H1 (cell line): ENCODE measurements around the gene XYLB. TPM values are rescaled to one million over a fixed set of nuclear protein-coding genes. Genes with fewer than 3 reads are reported as not detected.

ENCODE experiments used
- CTCF ChIA-PET: fragments of 300-600 bp; sonication (Branson Sonifier 250); formaldehyde crosslinking; loops from one replicate; lab custom pipeline; 2021; ENCODE audit not compliant: partially characterized antibody; lab: Charles Lee
- POLR2A ChIA-PET: fragments of 300-600 bp; sonication (Branson Sonifier 250); formaldehyde crosslinking; loops from one replicate; lab custom pipeline; 2021; ENCODE audit warnings: inconsistent platforms; ENCODE audit not compliant: partially characterized antibody; lab: Charles Lee
- DNase-seq, 2 experiments: peaks; one replicate each; pipeline versions ENCODE4 v3.0.0 to v3.0.0-alpha.2; 2010 to 2022; ENCODE audit warnings: low spot score in 2 of 2, low read depth in 1 of 2, mixed read lengths in 1 of 2
- FAIRE-seq: peaks from 2 replicates; lab custom pipeline; 2011; peaks lifted over from hg19 to GRCh38; lab: Jason Lieb, UNC
- H2AFZ ChIP-seq: 2 replicates; pipeline ENCODE4 v1.8.1; 2012; ENCODE audit warnings: low read length, inconsistent platforms
- H2AK5ac ChIP-seq: 2 replicates; pipeline ENCODE4 v1.6.1; 2013; ENCODE audit warnings: low read depth, low read length
- H2BK120ac ChIP-seq: replicated peaks from 2 replicates; pipeline ENCODE3; 2013; ENCODE audit warnings: low read depth, low read length, inconsistent platforms
- H2BK12ac ChIP-seq: 2 replicates; pipeline ENCODE4 v1.6.1; 2013; ENCODE audit warnings: low read depth, low read length
- H2BK15ac ChIP-seq: 2 replicates; pipeline ENCODE4 v1.6.1; 2013; ENCODE audit warnings: low read length
- H2BK20ac ChIP-seq: 2 replicates; pipeline ENCODE4 v1.6.1; 2013; ENCODE audit warnings: low read length
- H2BK5ac ChIP-seq: 2 replicates; pipeline ENCODE4 v1.6.1; 2013; ENCODE audit warnings: low read depth, low read length
- H3K14ac ChIP-seq: 2 replicates; pipeline ENCODE4 v1.6.1; 2013; ENCODE audit warnings: inconsistent platforms; ENCODE audit not compliant: insufficient read length
- H3K18ac ChIP-seq: 2 replicates; pipeline ENCODE4 v1.6.1; 2013; ENCODE audit warnings: low read length; ENCODE audit errors: extremely low read depth
- H3K23ac ChIP-seq: 2 replicates; pipeline ENCODE4 v1.6.1; 2013; ENCODE audit warnings: inconsistent platforms; ENCODE audit not compliant: insufficient read length
- H3K23me2 ChIP-seq: 2 replicates; pipeline ENCODE4 v1.6.1; 2013; ENCODE audit warnings: low read depth, low read length
- H3K27ac ChIP-seq: 2 replicates; pipeline ENCODE4 v1.6.1; 2011; ENCODE audit warnings: low read depth, low read length, inconsistent platforms
- H3K27me3 ChIP-seq, 4 experiments: replicated peaks in 1 of 4; 1 replicate in 1 of 4; 2 replicates in 3 of 4; pipeline versions ENCODE4 v1.6.1 to v1.8.1; 2011 to 2013; ENCODE audit warnings: low read length in 3 of 4, mild to moderate bottlenecking in 3 of 4, inconsistent platforms in 2 of 4, mixed read lengths in 2 of 4, moderate library complexity in 1 of 4; ENCODE audit not compliant: control insufficient read depth in 3 of 4, insufficient read depth in 3 of 4; ENCODE audit errors: extremely low read depth in 1 of 4
- H3K36me3 ChIP-seq, 4 experiments: 2 replicates each; pipeline versions ENCODE4 v1.6.1 to v1.8.1; 2011 to 2013; ENCODE audit warnings: mild to moderate bottlenecking in 4 of 4, low read length in 3 of 4, moderate library complexity in 2 of 4, control low read depth in 1 of 4, inconsistent platforms in 1 of 4; ENCODE audit not compliant: insufficient read depth in 4 of 4, control insufficient read depth in 2 of 4
- H3K4ac ChIP-seq: replicated peaks from 2 replicates; pipeline ENCODE3; 2013; ENCODE audit warnings: low read length, low read depth, mixed read lengths, inconsistent platforms; ENCODE audit not compliant: insufficient read length
- H3K4me1 ChIP-seq, 4 experiments: replicated peaks in 1 of 4; 1 replicate in 1 of 4; 2 replicates in 3 of 4; pipeline versions ENCODE4 v1.6.1 to v1.8.1; 2011 to 2013; ENCODE audit warnings: low read length in 3 of 4, inconsistent platforms in 2 of 4, mixed read lengths in 1 of 4; ENCODE audit not compliant: insufficient read depth in 4 of 4, control insufficient read depth in 3 of 4
- H3K4me2 ChIP-seq, 2 experiments: 2 replicates each; pipeline versions ENCODE4 v1.6.1 to v1.8.1; 2011 to 2013; ENCODE audit warnings: low read depth in 2 of 2, low read length in 2 of 2, control low read depth in 1 of 2, inconsistent platforms in 1 of 2, mild to moderate bottlenecking in 1 of 2; ENCODE audit not compliant: insufficient read depth in 1 of 2
- H3K4me3 ChIP-seq, 4 experiments: fragments of 200-600, 300-600 bp in 1 of 4; sonication (generic), shearing (Covaris generic), sonication (Bioruptor Twin) in 1 of 4; 2 replicates each; pipeline versions ENCODE4 v1.5.1 to v1.8.1; 2011 to 2016; ENCODE audit warnings: low read length in 4 of 4, low read depth in 3 of 4, control low read depth in 2 of 4, inconsistent platforms in 2 of 4, mild to moderate bottlenecking in 2 of 4, mixed read lengths in 1 of 4, moderate library complexity in 1 of 4; ENCODE audit not compliant: insufficient read depth in 2 of 4; ENCODE audit errors: extremely low read depth in 1 of 4
- H3K56ac ChIP-seq: replicated peaks from 2 replicates; pipeline ENCODE3; 2013; ENCODE audit warnings: low read depth, mild to moderate bottlenecking, mixed read lengths, low read length, inconsistent platforms; ENCODE audit not compliant: insufficient read length
- H3K79me1 ChIP-seq: 2 replicates; pipeline ENCODE4 v1.6.1; 2013; ENCODE audit warnings: low read depth, low read length, control low read depth
- H3K79me2 ChIP-seq, 2 experiments: 2 replicates each; pipeline versions ENCODE4 v1.6.1 to v1.8.1; 2012 to 2013; ENCODE audit warnings: low read length in 2 of 2, mild to moderate bottlenecking in 2 of 2, inconsistent platforms in 1 of 2; ENCODE audit not compliant: insufficient read depth in 2 of 2, control insufficient read depth in 1 of 2
- H3K9ac ChIP-seq, 4 experiments: replicated peaks in 1 of 4; 1 replicate in 1 of 4; 2 replicates in 3 of 4; pipeline versions ENCODE4 v1.6.1 to v1.8.1; 2011 to 2013; ENCODE audit warnings: low read depth in 3 of 4, low read length in 3 of 4, control low read depth in 2 of 4, mild to moderate bottlenecking in 2 of 4, moderate library complexity in 2 of 4, inconsistent platforms in 1 of 4; ENCODE audit errors: extremely low read depth in 1 of 4
- H3K9me3 ChIP-seq, 2 experiments: 2 replicates each; pipeline versions ENCODE4 v1.6.1 to v1.8.1; 2012 to 2013; ENCODE audit warnings: mild to moderate bottlenecking in 2 of 2, moderate library complexity in 2 of 2, control low read depth in 1 of 2, inconsistent platforms in 1 of 2, low read depth in 1 of 2, low read length in 1 of 2, mixed read lengths in 1 of 2; ENCODE audit not compliant: insufficient read depth in 2 of 2
- H4K20me1 ChIP-seq, 2 experiments: replicated peaks in 1 of 2; 2 replicates each; pipeline versions ENCODE3 to v1.8.1; 2011 to 2013; ENCODE audit warnings: inconsistent platforms in 2 of 2, low read length in 2 of 2, mild to moderate bottlenecking in 1 of 2; ENCODE audit not compliant: insufficient read depth in 2 of 2, control insufficient read depth in 1 of 2
- H4K5ac ChIP-seq: 2 replicates; pipeline ENCODE4 v1.6.1; 2013; ENCODE audit warnings: low read length, low read depth, mixed read lengths, inconsistent platforms; ENCODE audit not compliant: insufficient read length
- H4K8ac ChIP-seq: 2 replicates; pipeline ENCODE4 v1.8.0; 2013; ENCODE audit warnings: mild to moderate bottlenecking, moderate library complexity, low read length, inconsistent platforms; ENCODE audit not compliant: insufficient read depth; ENCODE audit errors: extremely low read depth
- H4K91ac ChIP-seq: replicated peaks from 2 replicates; pipeline ENCODE3; 2013; ENCODE audit warnings: low read length, mixed read lengths, inconsistent platforms; ENCODE audit not compliant: insufficient read length
- POLR2AphosphoS5 ChIP-seq: IDR thresholded peaks from 2 replicates; pipeline ENCODE4 v1.6.1; 2011; ENCODE audit warnings: low read depth, low read length
- SIX5 ChIP-seq: IDR thresholded peaks from 2 replicates; pipeline ENCODE4 v1.6.1; 2011; ENCODE audit warnings: mild to moderate bottlenecking, low read depth, low read length
- WGBS, 2 experiments: shearing (Covaris generic) in 1 of 2; methylation state at CpG; one replicate each; pipeline versions ENCODE4 v1.1.6 to v1.1.7; 2013 to 2015; ENCODE audit warnings: low lambda C conversion rate in 2 of 2, mixed read lengths in 2 of 2, inconsistent platforms in 1 of 2, low coverage in 1 of 2, missing lambda C conversion rate in 1 of 2; ENCODE audit not compliant: insufficient replicate concordance in 2 of 2, insufficient coverage in 1 of 2, insufficient read length in 1 of 2; ENCODE audit errors: extremely low coverage in 1 of 2, missing lambda C conversion rate in 1 of 2; 5-methylcytosine and 5-hydroxymethylcytosine counted together
- polyA plus RNA-seq, 7 experiments: library from polyadenylated mRNA; depleted of rRNA in 3 of 7; stranded (reverse) in 5 of 7; unstranded in 2 of 7; fragments of >200 nt in 5 of 7; fragments of 200-250 nt in 2 of 7; gene quantifications; 1 replicate in 5 of 7; 2 replicates in 1 of 7; 4 replicates in 1 of 7; pipeline versions ENCODE4 v1.2.1 to v1.2.3, GENCODE V29; 2011 to 2013; ENCODE audit warnings: missing spikeins in 2 of 7, mixed read lengths in 2 of 7
- total RNA-seq: library from RNA; stranded (reverse); fragmentation: NEBNext Ultra II Directional; extraction: Animal tissue kit (Norgen Biotek cat#: 25700); gene quantifications from 2 replicates; pipeline ENCODE4 v1.2.1, GENCODE V29; 2021
- TF ChIP-seq, protein P1 (sequence below), 3 experiments: IDR thresholded peaks; 1 replicate in 2 of 3; 2 replicates in 1 of 3; pipeline versions ENCODE4 v1.5.1 to v1.6.1; 2011; ENCODE audit warnings: low read length in 3 of 3, mild to moderate bottlenecking in 3 of 3, inconsistent platforms in 2 of 3, low read depth in 1 of 3, moderate library complexity in 1 of 3; ENCODE audit not compliant: insufficient read depth in 1 of 3; ENCODE audit errors: control extremely low read depth in 1 of 3

The XYLB gene
- total and polyA plus RNA-seq, 2 of the 8 experiments (the other 6 are each of a cell fraction or from before 2014, with no cell fraction given), result 1.7 to 5.5 TPM

DNA sequence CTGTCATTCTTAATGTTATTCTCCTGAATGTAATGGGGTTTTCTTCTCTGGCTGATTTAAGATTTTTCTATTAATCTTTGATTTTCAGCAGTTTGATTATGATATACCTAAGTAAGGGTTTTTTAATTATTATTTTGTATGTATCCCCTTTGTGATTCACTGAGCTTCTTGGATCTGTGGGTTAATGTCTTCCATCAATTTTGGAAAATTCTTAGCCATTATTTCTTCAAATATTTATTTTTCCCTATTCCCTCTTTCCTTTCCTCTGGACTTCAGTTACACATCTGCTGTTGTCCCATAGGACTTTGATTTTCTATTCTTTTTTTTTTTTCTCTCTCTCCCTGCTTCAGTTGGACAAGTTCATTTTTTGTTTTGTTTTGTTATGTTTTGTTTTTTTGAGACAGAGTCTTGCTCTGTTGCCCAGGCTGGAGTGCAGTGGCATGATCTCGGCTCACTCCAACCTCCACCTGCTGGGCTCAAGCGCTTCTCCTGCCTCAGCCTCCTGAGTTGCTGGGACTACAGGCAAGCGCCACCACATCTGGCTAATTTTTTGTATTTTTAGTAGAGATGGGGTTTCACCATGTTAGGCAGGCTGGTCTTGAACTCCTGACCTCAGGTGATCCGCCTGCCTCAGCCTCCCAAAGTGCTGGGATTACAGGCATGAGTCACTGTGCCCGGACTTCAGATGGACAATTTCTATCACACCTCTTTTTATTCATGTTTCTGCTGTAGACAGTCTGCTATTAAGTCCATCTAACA, 40.6 kb downstream of the XYLB start:
- no peak overlapping the region for H2BK15ac ChIP-seq
- H2BK120ac ChIP-seq, result no peak overlapping the region
- H3K79me2 ChIP-seq, result no peaks in the 10 kb centered on the region
- H3K18ac ChIP-seq, result no peak overlapping the region
- H2AFZ ChIP-seq, result no peak overlapping the region
- no peaks in the 10 kb centered on the region for H3K4me1 ChIP-seq
- no peak overlapping the region for H3K27ac ChIP-seq
- H3K36me3 ChIP-seq, result peaks cover 0 to 1% (median 0%) of the 10 kb centered on the region in 4 experiments; a peak in 2 of 8 replicates
- H3K56ac ChIP-seq, result no peak overlapping the region
- H3K9me3 ChIP-seq, result peaks cover 3 to 8% of the 10 kb centered on the region in 2 experiments; a peak in 3 of 4 replicates
- no peak overlapping the region for H2BK12ac ChIP-seq
- ChIA-PET POLR2A (interaction anchor here (0.6 kb wide), 1 partner anchor 308 kb away, joined by 3 read pairs; no protein-coding TSS in a partner anchor), CTCF (no interaction called here)
- H2BK20ac ChIP-seq, result no peak overlapping the region
- H2AK5ac ChIP-seq, result no peak overlapping the region
- no peak overlapping the region for H3K4me2 ChIP-seq
- H3K23me2 ChIP-seq, result no peaks in the 10 kb centered on the region
- H2BK5ac ChIP-seq, result no peak overlapping the region
- no peak overlapping the region for H3K14ac ChIP-seq
- DNase-seq (no peak), FAIRE-seq (no peak)
- no peak overlapping the region for H4K8ac ChIP-seq
- H3K27me3 ChIP-seq, result no peaks in the 10 kb centered on the region
- no peak overlapping the region for H3K4ac ChIP-seq
- H4K20me1 ChIP-seq, result no peaks in the 10 kb centered on the region
- H3K4me3 ChIP-seq, result no peak overlapping the region
- no peak overlapping the region for H3K23ac ChIP-seq
- 90% methylated on average over 5 of the region's 5 CpGs; no CpG with 5 or more reads in 1 of the 2 experiments for WGBS, 2 experiments
- H3K79me1 ChIP-seq, result no peaks in the 10 kb centered on the region
- no peak overlapping the region for H4K5ac ChIP-seq
- no peak overlapping the region for H3K9ac ChIP-seq
- no peak overlapping the region for H4K91ac ChIP-seq
- TF ChIP-seq SIX5, result no peak
- TF ChIP-seq POLR2AphosphoS5, result no peak
- TF ChIP-seq, protein P1, sequence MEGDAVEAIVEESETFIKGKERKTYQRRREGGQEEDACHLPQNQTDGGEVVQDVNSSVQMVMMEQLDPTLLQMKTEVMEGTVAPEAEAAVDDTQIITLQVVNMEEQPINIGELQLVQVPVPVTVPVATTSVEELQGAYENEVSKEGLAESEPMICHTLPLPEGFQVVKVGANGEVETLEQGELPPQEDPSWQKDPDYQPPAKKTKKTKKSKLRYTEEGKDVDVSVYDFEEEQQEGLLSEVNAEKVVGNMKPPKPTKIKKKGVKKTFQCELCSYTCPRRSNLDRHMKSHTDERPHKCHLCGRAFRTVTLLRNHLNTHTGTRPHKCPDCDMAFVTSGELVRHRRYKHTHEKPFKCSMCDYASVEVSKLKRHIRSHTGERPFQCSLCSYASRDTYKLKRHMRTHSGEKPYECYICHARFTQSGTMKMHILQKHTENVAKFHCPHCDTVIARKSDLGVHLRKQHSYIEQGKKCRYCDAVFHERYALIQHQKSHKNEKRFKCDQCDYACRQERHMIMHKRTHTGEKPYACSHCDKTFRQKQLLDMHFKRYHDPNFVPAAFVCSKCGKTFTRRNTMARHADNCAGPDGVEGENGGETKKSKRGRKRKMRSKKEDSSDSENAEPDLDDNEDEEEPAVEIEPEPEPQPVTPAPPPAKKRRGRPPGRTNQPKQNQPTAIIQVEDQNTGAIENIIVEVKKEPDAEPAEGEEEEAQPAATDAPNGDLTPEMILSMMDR (IDR thresholded peaks at IDR 0.05; ENCODE audit: control extremely low read depth in 1 of 3, insufficient read depth in 1 of 3, low read depth in 1 of 3, low read length in 3 of 3), result no peak
